ENCODE results near the gene NUDT3.

- no peak for TF ChIP-seq SUZ12 (IDR thresholded peaks at IDR 0.05; ENCODE audit: extremely low read depth, insufficient read depth, insufficient read length)
- TF ChIP-seq ZNF274 (IDR thresholded peaks at IDR 0.05; ENCODE audit: low read depth, low read length): no peak
- TF ChIP-seq YY1 (IDR thresholded peaks at IDR 0.05; ENCODE audit: insufficient read depth, insufficient read length): no peak
These were observed 75.3 kb downstream of the NUDT3 start for GRCh38 chr6:34317172-34317477.
